ENCODE data around the gene GALNT2. TPM values are rescaled to one million over a fixed set of nuclear protein-coding genes. Genes with fewer than 3 reads are reported as not detected.
A peak's percentile ranks its signal among the peaks of the same experiment; 100 is the strongest.

Gene GALNT2
- polyA plus RNA-seq, 1 donor: 47.1 TPM

GRCh38 chr1:230121950-230122349, 54.9 kb downstream of the GALNT2 start:
- no peaks in the 10 kb centered on the region for H3K36me3 ChIP-seq (ENCODE audit: control insufficient read depth, insufficient read depth, low read length)
- WGBS (ENCODE audit: insufficient coverage, low lambda C conversion rate): 100% methylated on average over 1 of the region's 4 CpGs
- DNase-seq: no peak
- H3K27me3 ChIP-seq (ENCODE audit: control insufficient read depth, insufficient read depth, low read length): no peaks in the 10 kb centered on the region
- H3K27ac ChIP-seq (ENCODE audit: low read length): no peak overlapping the region
- H3K9me3 ChIP-seq (ENCODE audit: control insufficient read depth, low read depth, low read length): no peaks in the 10 kb centered on the region
- H3K4me1 ChIP-seq (ENCODE audit: control insufficient read depth, insufficient read depth, low read length): peaks cover 16% of the 10 kb centered on the region
- H3K4me3 ChIP-seq (ENCODE audit: low read length): no peak overlapping the region

DNA sequence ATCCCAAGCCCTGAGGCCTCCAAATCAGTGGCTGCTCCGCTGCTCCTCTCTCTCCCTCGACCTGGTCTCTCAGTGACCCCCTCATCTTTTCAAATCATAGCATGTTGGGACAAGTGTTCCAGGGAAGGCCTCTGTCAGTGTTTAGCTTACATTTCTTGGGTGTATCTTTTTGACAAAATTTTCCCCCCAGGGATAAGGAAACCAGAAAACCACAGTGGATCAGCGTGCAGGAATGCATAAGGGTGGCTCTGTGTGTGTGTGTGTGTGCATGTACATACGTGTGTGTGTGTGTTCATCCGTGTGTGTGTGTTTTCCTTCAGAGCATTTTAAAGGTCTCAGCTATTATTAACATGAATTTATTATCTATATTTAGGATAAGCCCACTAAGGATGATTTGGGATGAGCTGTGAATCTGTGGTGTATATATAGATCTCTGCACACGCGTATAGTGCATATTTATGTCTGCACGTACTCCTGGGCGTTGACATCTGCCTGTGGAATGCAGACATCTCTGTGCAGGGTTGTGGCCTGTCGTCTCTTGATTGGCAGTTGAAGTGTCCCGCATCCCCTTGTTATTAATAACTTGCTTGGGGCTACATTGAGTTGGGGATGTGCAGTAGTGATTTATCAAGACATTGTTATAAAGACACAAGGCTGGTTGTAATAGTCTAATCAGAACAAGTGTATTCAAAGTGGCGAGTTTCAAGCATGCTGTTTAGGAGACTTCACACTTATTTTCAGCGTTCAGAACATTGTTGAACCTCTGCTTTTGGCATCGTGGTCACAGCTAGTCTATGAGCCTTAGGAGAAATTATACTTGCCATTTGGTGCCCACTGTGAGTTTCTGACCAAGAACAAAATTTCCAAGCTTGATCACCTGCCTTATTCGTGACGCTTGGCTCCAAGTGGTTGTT, 55.6 kb downstream of the GALNT2 start:
- no peaks in the 10 kb centered on the region for H3K27me3 ChIP-seq (ENCODE audit: control insufficient read depth, insufficient read depth, low read length)
- peaks cover 16% of the 10 kb centered on the region for H3K4me1 ChIP-seq (ENCODE audit: control insufficient read depth, insufficient read depth, low read length)
- no peak for DNase-seq
- no peaks in the 10 kb centered on the region for H3K9me3 ChIP-seq (ENCODE audit: control insufficient read depth, low read depth, low read length)
- no peak overlapping the region for H3K27ac ChIP-seq (ENCODE audit: low read length)
- no peak overlapping the region for H3K4me3 ChIP-seq (ENCODE audit: low read length)
- 85% methylated on average over 4 of the region's 16 CpGs for WGBS (ENCODE audit: insufficient coverage, low lambda C conversion rate)
- H3K36me3 ChIP-seq (ENCODE audit: control insufficient read depth, insufficient read depth, low read length): no peaks in the 10 kb centered on the region

DNA sequence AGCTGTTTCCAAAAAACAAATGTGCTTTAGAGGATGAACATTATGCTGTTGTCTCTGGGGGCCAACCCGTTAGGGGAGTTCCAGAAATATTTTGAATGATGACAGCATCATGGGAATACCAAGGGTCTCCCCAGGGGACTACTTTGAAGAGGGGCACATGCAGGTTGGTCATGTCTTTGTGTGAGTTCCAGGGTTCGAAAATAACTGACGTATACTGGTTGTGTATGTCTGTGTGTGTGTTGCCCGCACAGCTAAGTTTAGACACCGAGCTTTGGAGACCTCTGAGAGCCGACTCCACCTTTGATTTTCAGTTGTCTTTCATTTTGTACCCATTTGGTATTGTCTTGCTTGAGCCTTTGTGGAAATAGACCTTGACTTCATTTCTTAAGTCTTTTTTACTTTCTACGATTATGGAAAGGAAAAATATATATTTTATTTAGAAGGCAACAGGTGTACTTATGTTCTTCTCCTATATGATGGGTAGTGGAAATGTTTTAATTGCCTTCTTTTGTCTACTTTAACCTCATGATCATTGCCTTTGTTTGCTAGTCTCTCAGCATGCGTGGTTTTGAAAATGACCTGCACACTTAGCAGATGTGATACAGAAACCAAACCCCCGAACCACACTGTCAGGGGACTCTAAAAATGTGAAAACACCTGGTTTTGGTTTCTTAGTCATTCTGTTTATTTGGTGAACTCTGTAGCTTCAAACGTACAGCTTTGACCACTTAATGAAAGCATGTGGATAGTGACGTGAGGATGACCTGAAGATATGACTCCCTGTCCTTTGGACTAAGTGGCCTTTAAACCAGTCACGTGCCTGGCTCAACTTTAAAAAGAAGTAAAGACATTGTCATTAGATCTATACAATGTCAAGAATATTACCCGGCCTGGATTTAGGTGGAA, 56.5 kb downstream of the GALNT2 start:
- no peak overlapping the region for H3K4me3 ChIP-seq (ENCODE audit: low read length)
- no peaks in the 10 kb centered on the region for H3K36me3 ChIP-seq (ENCODE audit: control insufficient read depth, insufficient read depth, low read length)
- no peaks in the 10 kb centered on the region for H3K9me3 ChIP-seq (ENCODE audit: control insufficient read depth, low read depth, low read length)
- DNase-seq: peak; percentile 72 to 88
- H3K27ac ChIP-seq (ENCODE audit: low read length): peak overlapping the region; percentile 72
- 67% methylated on average over 3 of the region's 13 CpGs for WGBS (ENCODE audit: insufficient coverage, low lambda C conversion rate)
- H3K4me1 ChIP-seq (ENCODE audit: control insufficient read depth, insufficient read depth, low read length): peaks cover 16% of the 10 kb centered on the region
- H3K27me3 ChIP-seq (ENCODE audit: control insufficient read depth, insufficient read depth, low read length): no peaks in the 10 kb centered on the region

DNA sequence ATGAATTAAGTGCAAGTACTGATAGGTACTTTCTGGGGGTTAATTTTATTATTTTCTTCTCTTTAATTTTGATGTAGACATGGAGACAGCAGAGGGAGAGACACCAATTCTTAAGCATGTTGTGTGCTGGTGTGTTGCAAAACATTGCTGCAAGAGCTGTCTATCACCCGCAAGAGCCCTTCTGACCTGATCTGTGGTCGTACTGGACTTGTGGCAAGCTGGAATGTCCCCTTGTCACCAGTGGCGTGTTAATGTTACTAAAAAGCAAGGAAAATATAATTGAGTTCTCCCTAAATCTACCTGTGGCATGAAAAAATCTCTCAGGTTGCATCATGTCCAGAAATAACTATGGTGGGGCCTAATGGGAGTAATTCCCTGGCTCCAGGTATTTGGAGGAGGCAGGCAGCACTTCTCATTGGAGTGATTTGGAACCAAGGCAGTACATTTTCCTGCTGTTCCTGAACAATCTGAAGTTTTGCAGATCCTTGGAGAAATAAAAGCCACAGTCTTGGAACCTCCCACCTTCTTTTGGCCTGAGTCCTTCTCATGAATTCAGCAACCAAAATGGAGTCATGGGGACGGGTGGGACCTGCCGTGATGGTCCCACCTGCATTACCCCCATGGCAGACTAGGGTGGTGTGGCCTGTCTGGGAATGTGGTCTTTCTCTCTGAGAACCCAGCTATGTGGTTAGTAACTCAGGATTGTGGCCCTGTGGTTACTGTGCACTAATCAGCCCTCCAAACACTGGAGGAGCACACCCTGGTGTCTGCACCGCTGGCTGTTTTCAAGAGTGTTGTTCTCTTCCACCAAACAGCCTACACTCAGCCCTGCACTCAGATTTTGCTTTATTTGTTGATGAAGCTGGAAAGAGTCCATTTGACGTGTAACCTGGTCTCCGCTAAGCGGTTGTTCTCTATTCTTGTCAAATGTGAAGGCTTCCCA, 57.4 kb downstream of the GALNT2 start:
- Histone ChIP-seq H3K4me1 (ENCODE audit: control insufficient read depth, insufficient read depth, low read length) (peaks cover 16% of the 10 kb centered on the region), H3K9me3 (ENCODE audit: control insufficient read depth, low read depth, low read length) (no peaks in the 10 kb centered on the region), H3K27me3 (ENCODE audit: control insufficient read depth, insufficient read depth, low read length) (no peaks in the 10 kb centered on the region), H3K36me3 (ENCODE audit: control insufficient read depth, insufficient read depth, low read length) (no peaks in the 10 kb centered on the region), H3K27ac (ENCODE audit: low read length) (peak overlapping the region; percentile 72), H3K4me3 (ENCODE audit: low read length) (no peak overlapping the region)
- WGBS (ENCODE audit: insufficient coverage, low lambda C conversion rate): no CpG with 5 or more reads among the region's 9 CpGs
- peak; percentile 61 to 75 for DNase-seq

DNA sequence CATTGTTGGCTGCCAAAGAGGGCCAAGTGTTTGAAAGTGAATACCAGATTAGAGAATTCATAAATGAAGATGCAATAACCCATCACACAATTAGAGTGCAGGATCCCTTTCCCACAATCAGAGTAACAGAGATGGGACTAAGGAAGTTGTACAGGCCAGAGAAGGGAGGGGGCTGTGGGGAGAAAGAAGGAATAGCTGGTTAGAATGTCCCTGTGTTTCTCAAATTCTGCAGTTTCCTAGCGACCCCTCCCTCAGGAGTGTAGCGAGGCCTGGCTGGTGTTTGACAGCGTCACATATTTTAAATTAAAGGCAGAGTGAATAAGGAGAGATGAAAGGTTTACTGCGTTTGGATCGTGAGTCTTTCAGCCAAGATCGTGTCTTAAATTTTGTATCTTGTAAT, 58.1 kb downstream of the GALNT2 start:
- peaks cover 12% of the 10 kb centered on the region for H3K4me1 ChIP-seq (ENCODE audit: control insufficient read depth, insufficient read depth, low read length)
- WGBS (ENCODE audit: insufficient coverage, low lambda C conversion rate): 92% methylated on average over 3 of the region's 6 CpGs
- no peak overlapping the region for H3K27ac ChIP-seq (ENCODE audit: low read length)
- no peaks in the 10 kb centered on the region for H3K36me3 ChIP-seq (ENCODE audit: control insufficient read depth, insufficient read depth, low read length)
- no peaks in the 10 kb centered on the region for H3K9me3 ChIP-seq (ENCODE audit: control insufficient read depth, low read depth, low read length)
- DNase-seq: no peak
- H3K27me3 ChIP-seq (ENCODE audit: control insufficient read depth, insufficient read depth, low read length): no peaks in the 10 kb centered on the region
- no peak overlapping the region for H3K4me3 ChIP-seq (ENCODE audit: low read length)

DNA sequence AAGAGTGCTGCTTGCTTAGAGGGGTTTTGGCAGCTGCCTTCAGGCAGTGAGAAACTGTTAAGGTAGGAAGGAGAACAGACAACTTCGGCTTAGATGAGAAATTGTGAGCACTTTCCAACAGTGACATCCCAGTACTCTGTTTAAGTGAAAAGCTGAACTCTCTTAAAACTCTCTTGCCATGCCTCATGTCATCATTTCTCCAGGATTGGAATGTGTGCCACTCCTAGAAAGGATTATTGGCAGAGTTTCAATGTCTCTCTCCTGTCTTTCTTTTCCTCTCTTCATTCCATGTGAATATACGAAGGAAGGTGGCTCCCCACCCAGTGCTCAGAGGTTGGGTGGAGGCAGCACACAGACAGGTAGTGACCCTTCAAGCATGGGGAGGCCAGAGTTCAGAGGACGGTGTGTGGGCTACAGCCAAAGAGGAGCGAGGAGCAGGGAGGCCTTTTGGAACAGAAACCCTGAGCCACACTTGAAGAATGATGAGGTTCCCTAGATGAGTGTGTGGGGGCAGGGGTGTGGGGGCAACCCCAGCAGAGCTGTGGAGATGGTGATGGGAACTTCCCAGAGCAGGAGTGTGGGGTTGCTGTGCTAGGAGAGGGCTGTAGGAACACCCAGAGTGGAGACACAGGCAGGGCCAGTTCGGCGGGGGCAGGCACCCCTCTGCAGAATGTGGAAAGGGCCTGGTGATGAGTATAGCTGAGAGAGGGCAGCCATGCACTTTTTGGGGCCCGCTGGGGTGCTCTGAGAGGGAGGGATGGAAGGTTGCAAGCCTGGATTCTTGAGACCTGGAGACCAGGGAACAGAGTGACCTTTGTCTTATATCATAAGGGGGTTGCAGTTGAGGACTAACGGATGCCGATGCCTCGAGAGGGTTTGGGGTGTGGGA, 58.8 kb downstream of the GALNT2 start:
- Histone ChIP-seq H3K27ac (ENCODE audit: low read length) (no peak overlapping the region), H3K36me3 (ENCODE audit: control insufficient read depth, insufficient read depth, low read length) (no peaks in the 10 kb centered on the region), H3K9me3 (ENCODE audit: control insufficient read depth, low read depth, low read length) (no peaks in the 10 kb centered on the region), H3K27me3 (ENCODE audit: control insufficient read depth, insufficient read depth, low read length) (no peaks in the 10 kb centered on the region), H3K4me3 (ENCODE audit: low read length) (no peak overlapping the region), H3K4me1 (ENCODE audit: control insufficient read depth, insufficient read depth, low read length) (peaks cover 12% of the 10 kb centered on the region)
- DNase-seq: no peak
- no CpG with 5 or more reads among the region's 10 CpGs for WGBS (ENCODE audit: insufficient coverage, low lambda C conversion rate)

- no peak for DNase-seq
- H3K27ac ChIP-seq (ENCODE audit: low read length): no peak overlapping the region
- WGBS (ENCODE audit: insufficient coverage, low lambda C conversion rate): no CpG with 5 or more reads among the region's 16 CpGs
Observed at GRCh38 chr1:230126529-230127104, 59.6 kb downstream of the GALNT2 start.

DNA sequence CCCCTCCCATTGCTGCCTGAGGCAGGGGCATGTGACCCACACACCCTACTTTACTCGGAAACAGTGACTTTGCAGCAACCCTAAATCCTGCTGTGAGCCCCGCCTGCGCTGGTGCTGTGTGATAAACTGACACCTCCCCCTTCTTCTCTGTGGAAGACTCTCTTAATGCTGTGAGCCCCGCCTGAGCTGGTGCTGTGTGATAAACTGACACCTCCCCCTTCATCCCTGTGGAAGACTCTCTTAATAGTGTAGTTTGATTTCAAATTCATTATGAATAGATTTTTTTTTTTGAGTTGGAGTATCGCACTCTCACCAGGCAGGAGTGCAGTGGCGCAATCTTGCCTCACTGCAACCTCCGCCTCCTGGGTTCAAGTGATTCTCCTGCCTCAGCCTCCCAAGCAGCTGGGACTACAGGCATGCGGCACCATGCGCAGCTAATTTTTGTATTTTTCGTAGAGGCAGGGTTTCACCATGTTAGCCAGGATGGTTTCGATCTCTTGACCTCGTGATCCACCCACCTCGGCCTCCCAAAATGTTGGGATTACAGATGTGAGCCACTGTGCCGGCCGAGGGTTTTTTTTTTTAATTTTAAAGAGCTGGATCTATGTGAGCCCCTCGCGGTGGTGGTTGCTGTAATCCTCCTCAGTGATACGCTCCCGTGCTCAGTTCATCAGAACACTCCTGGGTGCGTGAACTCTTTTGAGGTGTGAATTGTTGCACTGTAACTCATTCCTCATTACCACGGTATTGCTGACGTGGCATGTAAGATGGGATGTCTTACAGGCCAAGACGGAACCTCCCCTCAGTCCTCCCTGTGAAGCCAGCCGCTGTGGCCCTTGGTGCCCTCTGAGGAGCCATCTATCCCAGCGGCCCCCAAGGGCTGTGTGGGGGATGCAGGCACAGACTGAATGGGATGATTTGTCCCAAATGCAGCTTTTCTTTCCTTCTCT, 60.3 kb downstream of the GALNT2 start:
- Histone ChIP-seq H3K9me3 (ENCODE audit: control insufficient read depth, low read depth, low read length) (no peaks in the 10 kb centered on the region), H3K4me1 (ENCODE audit: control insufficient read depth, insufficient read depth, low read length) (peaks cover 12% of the 10 kb centered on the region), H3K27me3 (ENCODE audit: control insufficient read depth, insufficient read depth, low read length) (no peaks in the 10 kb centered on the region), H3K4me3 (ENCODE audit: low read length) (no peak overlapping the region), H3K27ac (ENCODE audit: low read length) (no peak overlapping the region), H3K36me3 (ENCODE audit: control insufficient read depth, insufficient read depth, low read length) (no peaks in the 10 kb centered on the region)
- no CpG with 5 or more reads among the region's 25 CpGs for WGBS (ENCODE audit: insufficient coverage, low lambda C conversion rate)
- DNase-seq: no peak

More at GRCh38 chr1:230126529-230127104, 59.6 kb downstream of the GALNT2 start:
- no peaks in the 10 kb centered on the region for H3K9me3 ChIP-seq (ENCODE audit: control insufficient read depth, low read depth, low read length)
- H3K36me3 ChIP-seq (ENCODE audit: control insufficient read depth, insufficient read depth, low read length): no peaks in the 10 kb centered on the region
- no peak overlapping the region for H3K4me3 ChIP-seq (ENCODE audit: low read length)
- H3K4me1 ChIP-seq (ENCODE audit: control insufficient read depth, insufficient read depth, low read length): peaks cover 12% of the 10 kb centered on the region
- no peaks in the 10 kb centered on the region for H3K27me3 ChIP-seq (ENCODE audit: control insufficient read depth, insufficient read depth, low read length)
